Spleen (tissue), 11 donors: ENCODE results near the gene ITGB5. TPM values are rescaled to one million over a fixed set of nuclear protein-coding genes. Genes with fewer than 3 reads are reported as not detected.

ENCODE experiments used
- DNase-seq: peaks from one replicate; pipeline ENCODE4 v3.0.0-alpha.2; 2020
- H3K27ac ChIP-seq, 8 donors: fragments of 200-600 bp; sonication (generic) in 7 of 8; 1 replicate in 4 of 8; 2 replicates in 4 of 8; pipeline versions ENCODE4 v1.5.0 to v1.8.0; 2016 to 2021; ENCODE audit warnings: inconsistent platforms in 4 of 8, mild to moderate bottlenecking in 4 of 8, moderate library complexity in 1 of 8
- H3K27me3 ChIP-seq, 7 donors: fragments of 200-600 bp; sonication (generic) in 6 of 7; replicated peaks in 1 of 7; 1 replicate in 4 of 7; 2 replicates in 3 of 7; pipeline versions ENCODE4 v1.5.0 to v1.8.0; 2016 to 2021; ENCODE audit warnings: inconsistent platforms in 3 of 7, mild to moderate bottlenecking in 1 of 7
- H3K36me3 ChIP-seq, 6 donors: fragments of 200-600 bp; sonication (generic) in 5 of 6; 1 replicate in 4 of 6; 2 replicates in 2 of 6; pipeline versions ENCODE4 v1.5.0 to v1.8.0; 2016 to 2021; ENCODE audit warnings: inconsistent platforms in 2 of 6
- H3K4me1 ChIP-seq, 6 donors: fragments of 200-600 bp; sonication (generic) in 5 of 6; 1 replicate in 3 of 6; 2 replicates in 3 of 6; pipeline versions ENCODE4 v1.5.0 to v1.8.0; 2016 to 2021; ENCODE audit warnings: inconsistent platforms in 3 of 6
- H3K4me3 ChIP-seq, 8 donors: fragments of 200-600 bp; sonication (generic) in 7 of 8; 1 replicate in 4 of 8; 2 replicates in 4 of 8; pipeline versions ENCODE4 v1.5.0 to v1.8.0; 2016 to 2021; ENCODE audit warnings: inconsistent platforms in 4 of 8, mild to moderate bottlenecking in 4 of 8, moderate library complexity in 2 of 8
- H3K9me3 ChIP-seq, 8 donors: fragments of 200-600 bp; sonication (generic) in 7 of 8; 1 replicate in 4 of 8; 2 replicates in 4 of 8; pipeline versions ENCODE4 v1.5.0 to v1.8.0; 2016 to 2021; ENCODE audit warnings: inconsistent platforms in 4 of 8
- POLR2A ChIP-seq, 3 donors: fragments of 450-650 bp; IDR thresholded peaks; one replicate each; pipeline ENCODE4 v1.5.1; 2017; ENCODE audit warnings: antibody characterized with exemption in 3 of 3, mild to moderate bottlenecking in 1 of 3
- POLR2AphosphoS5 ChIP-seq, 3 donors: sonication (generic); formaldehyde crosslinking; IDR thresholded peaks; one replicate each; pipeline ENCODE4 v1.5.1; 2017; ENCODE audit warnings: antibody characterized with exemption in 3 of 3
- WGBS, 5 donors: extraction: QIAGEN DNeasy Blood & Tissue Kit in 3 of 5; methylation state at CpG; one replicate each; pipeline versions ENCODE4 v1.1.5 to v1.1.7; 2013 to 2018; 5-methylcytosine and 5-hydroxymethylcytosine counted together
- intact Hi-C: fragments of 100-400 bp; cut with DNase I; formaldehyde crosslinking; loops from one replicate; pipeline ENCODE4 v1.15.0; 2023; ENCODE audit warnings: low total_unique reads
- polyA plus RNA-seq, 3 donors: library from polyadenylated mRNA; stranded (reverse); fragments of 200-250 nt; gene quantifications; one replicate each; pipeline ENCODE4 v1.2.1, GENCODE V29; 2013
- total RNA-seq, 7 donors: library from RNA; depleted of rRNA in 3 of 7; stranded (reverse); fragments of >200 nt in 3 of 7; fragmentation: NEBNext Ultra II Directional in 4 of 7; extraction: Animal tissue kit (Norgen Biotek cat#: 25700) in 4 of 7; gene quantifications; one replicate each; pipeline versions ENCODE4 v1.1.0 to v1.2.1, GENCODE V29; 2016 to 2021
- TF ChIP-seq, protein P1 (sequence below), 11 experiments: fragments of 200-600 bp in 7 of 11; fragments of 450-650 bp in 4 of 11; sonication (generic) in 4 of 11; IDR thresholded peaks in 8 of 11; conservative IDR thresholded peaks in 3 of 11; 1 replicate in 7 of 11; 2 replicates in 4 of 11; pipeline versions ENCODE4 v1.4.0 to v1.8.0; 2016 to 2021; ENCODE audit warnings: antibody characterized with exemption in 11 of 11, inconsistent platforms in 4 of 11, mild to moderate bottlenecking in 1 of 11
- donor health status: healthy with polysubstance abuse.
- donor health status: DM: no; HTN: no; CAD: no; lungs with moderate emphysema.
- donor health status: DM: no; HTN: no; CAD: no.
- donor health status: Bipolar disorder and iron deficiency.
- donor health status: healthy.
- donor health status: DM: no; HTN: no; CAD: no.
- donor health status: DM: yes; HTN: yes; CAD: no.

The ITGB5 gene
- total and polyA plus RNA-seq, 10 donors, result 7.4 to 227 (median 108) TPM

DNA sequence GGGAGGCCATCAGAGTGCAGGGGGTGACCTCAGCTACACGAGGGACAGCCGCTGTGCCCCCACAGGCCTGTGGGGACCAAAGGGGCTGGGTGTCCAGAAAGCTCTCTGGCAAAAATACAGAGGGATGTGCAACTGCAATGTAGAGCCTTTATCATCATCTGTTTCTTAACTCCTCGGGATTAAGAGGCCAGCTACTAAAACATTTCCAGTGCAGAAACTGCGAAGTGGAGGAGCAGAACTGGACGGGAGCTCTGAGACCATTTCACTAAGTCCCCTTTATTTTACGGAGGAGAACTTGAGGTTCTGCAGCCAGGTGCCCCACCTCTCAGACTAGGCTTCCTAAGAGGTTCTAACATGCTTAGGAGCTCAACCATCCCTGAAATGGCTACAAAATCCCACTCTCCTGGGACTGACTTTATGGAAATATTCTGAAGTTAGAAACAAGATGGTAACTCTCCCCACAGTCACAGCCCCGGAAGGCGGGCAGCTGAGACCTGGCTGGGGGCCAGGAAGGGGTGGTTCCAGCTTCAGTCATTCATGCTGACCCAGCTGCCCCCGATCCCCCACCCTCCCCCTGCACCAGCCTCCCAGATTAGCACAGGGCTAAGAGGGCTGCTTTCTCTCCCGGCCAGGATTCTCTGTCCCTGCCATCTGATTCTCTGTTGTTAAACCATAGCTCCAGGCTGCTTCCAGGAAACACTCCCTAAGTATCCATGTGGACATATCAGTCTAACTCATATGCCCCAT is 116.7 kb downstream of the ITGB5 start:
- peak overlapping the region in 4 of 8 donors; percentile 9 to 70 (median 39) for H3K27ac ChIP-seq

DNA sequence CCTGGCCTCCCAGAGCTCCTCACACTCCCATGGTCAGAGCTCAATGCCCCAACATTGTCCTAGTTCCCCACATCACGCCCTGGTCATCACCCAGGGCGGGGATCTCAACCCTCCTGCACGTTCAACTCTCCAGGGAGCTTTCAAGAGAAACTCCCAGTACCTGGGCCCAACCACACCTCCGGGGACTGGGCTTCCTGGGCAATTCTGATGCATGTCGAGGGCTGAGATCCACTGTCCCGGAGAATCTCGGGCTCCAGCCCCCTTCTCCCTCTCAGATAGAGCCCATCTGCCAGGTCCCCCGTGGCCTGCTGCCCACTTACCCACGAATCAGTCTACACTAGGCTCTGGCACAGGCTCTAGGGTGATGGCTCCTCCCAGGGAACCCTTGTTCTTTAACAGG is 117.7 kb downstream of the ITGB5 start:
- no peak for TF ChIP-seq POLR2A (IDR thresholded peaks at IDR 0.05)
- TF ChIP-seq, protein P1, sequence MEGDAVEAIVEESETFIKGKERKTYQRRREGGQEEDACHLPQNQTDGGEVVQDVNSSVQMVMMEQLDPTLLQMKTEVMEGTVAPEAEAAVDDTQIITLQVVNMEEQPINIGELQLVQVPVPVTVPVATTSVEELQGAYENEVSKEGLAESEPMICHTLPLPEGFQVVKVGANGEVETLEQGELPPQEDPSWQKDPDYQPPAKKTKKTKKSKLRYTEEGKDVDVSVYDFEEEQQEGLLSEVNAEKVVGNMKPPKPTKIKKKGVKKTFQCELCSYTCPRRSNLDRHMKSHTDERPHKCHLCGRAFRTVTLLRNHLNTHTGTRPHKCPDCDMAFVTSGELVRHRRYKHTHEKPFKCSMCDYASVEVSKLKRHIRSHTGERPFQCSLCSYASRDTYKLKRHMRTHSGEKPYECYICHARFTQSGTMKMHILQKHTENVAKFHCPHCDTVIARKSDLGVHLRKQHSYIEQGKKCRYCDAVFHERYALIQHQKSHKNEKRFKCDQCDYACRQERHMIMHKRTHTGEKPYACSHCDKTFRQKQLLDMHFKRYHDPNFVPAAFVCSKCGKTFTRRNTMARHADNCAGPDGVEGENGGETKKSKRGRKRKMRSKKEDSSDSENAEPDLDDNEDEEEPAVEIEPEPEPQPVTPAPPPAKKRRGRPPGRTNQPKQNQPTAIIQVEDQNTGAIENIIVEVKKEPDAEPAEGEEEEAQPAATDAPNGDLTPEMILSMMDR (IDR thresholded peaks at IDR 0.05 in 8 of 11, conservative IDR thresholded peaks at IDR 0.05 in 3 of 11), result no peak
- TF ChIP-seq POLR2AphosphoS5 (IDR thresholded peaks at IDR 0.05), result no peak
- H3K27me3 ChIP-seq, result peaks cover 0 to 11% (median 0%) of the 10 kb centered on the region in 7 donors
- no peak overlapping the region for H3K4me3 ChIP-seq
- no peaks in the 10 kb centered on the region for H3K9me3 ChIP-seq
- intact Hi-C loops, result no loop called here
- DNase-seq, result peak; percentile 45
- peaks cover 0 to 46% (median 7%) of the 10 kb centered on the region in 6 donors for H3K36me3 ChIP-seq
- H3K4me1 ChIP-seq, result peaks cover 11 to 46% (median 30%) of the 10 kb centered on the region in 6 donors
- H3K27ac ChIP-seq, result no peak overlapping the region
- 68 to 90% (median 84%) methylated on average over 8 to 9 of the region's 9 CpGs for WGBS, 5 donors

More for the DNA sequence above, 116.7 kb downstream of the ITGB5 start:
- Histone ChIP-seq H3K4me1 (peaks cover 11 to 53% (median 30%) of the 10 kb centered on the region in 6 donors), H3K9me3 (no peaks in the 10 kb centered on the region), H3K27me3 (peaks cover 0 to 11% (median 0%) of the 10 kb centered on the region in 7 donors), H3K36me3 (peaks cover 0 to 36% (median 5%) of the 10 kb centered on the region in 6 donors), H3K4me3 (no peak overlapping the region)
- intact Hi-C loops, result no loop called here
- TF ChIP-seq POLR2A (IDR thresholded peaks at IDR 0.05) (no peak), POLR2AphosphoS5 (IDR thresholded peaks at IDR 0.05) (no peak)
- TF ChIP-seq, protein P1 (IDR thresholded peaks at IDR 0.05 in 8 of 11, conservative IDR thresholded peaks at IDR 0.05 in 3 of 11), result no peak
- DNase-seq, result peak; percentile 68
- 69 to 83% (median 73%) methylated on average over 8 to 10 of the region's 10 CpGs for WGBS, 5 donors

DNA sequence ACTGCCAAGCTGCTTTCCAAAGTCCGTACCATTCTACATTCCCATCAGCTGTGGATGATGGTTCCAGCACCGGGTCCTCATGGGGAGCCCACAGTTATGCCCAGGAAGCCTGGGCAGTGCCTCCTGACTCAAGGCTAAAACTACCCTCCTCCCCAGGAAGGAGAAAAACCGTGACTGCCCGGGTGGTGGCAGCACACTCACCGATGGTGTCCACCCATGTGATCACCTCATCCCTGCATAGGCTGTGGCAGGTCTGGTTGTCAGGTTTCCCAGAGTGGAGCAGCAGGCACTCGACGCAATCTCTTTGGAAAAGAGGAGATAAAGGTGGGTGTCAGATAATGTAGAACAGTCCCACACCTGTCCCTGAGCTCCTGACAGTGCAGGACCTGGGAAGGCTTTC is 118.4 kb downstream of the ITGB5 start:
- H3K27me3 ChIP-seq, result peaks cover 0 to 11% (median 0%) of the 10 kb centered on the region in 7 donors
- WGBS, 5 donors, result 59 to 82% (median 71%) methylated on average over 2 to 7 of the region's 7 CpGs
- intact Hi-C loops, result no loop called here
- H3K4me3 ChIP-seq, result no peak overlapping the region
- no peak overlapping the region for H3K27ac ChIP-seq
- TF ChIP-seq POLR2AphosphoS5 (IDR thresholded peaks at IDR 0.05), result no peak
- TF ChIP-seq, protein P1 (IDR thresholded peaks at IDR 0.05 in 8 of 11, conservative IDR thresholded peaks at IDR 0.05 in 3 of 11), result peak in 3 of 11 experiments; percentile 16 to 26 (median 25)
- no peaks in the 10 kb centered on the region for H3K9me3 ChIP-seq
- DNase-seq, result peak; percentile 59
- H3K4me1 ChIP-seq, result peaks cover 11 to 40% (median 28%) of the 10 kb centered on the region in 6 donors
- peaks cover 0 to 53% (median 9%) of the 10 kb centered on the region in 6 donors for H3K36me3 ChIP-seq

DNA sequence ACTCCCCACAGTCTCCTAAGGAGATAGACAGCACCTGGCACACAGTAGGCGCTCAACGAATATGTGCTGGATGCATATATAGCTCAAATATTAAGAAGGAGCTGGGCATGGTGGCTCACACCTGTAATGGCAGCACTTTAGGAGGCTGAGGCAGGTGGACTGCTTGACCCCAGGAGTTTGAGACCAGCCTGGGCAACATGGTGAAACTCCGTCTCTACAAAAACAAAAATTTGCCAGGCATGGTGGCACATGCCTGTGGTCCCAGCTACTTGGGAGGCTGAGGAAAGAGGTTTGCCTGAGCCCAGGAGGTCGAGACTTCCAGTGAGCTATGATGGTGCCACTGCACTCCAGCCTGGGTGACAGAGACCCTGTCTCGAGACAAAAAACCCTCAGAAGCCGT is 119.5 kb downstream of the ITGB5 start:
- peak; percentile 51 for DNase-seq
- Histone ChIP-seq H3K9me3 (no peaks in the 10 kb centered on the region), H3K4me3 (no peak overlapping the region), H3K27me3 (peaks cover 0 to 6% (median 0%) of the 10 kb centered on the region in 7 donors), H3K36me3 (peaks cover 0 to 58% (median 17%) of the 10 kb centered on the region in 6 donors), H3K27ac (peak overlapping the region in 1 of 8 donors; percentile 2), H3K4me1 (peaks cover 7 to 29% (median 18%) of the 10 kb centered on the region in 6 donors)
- WGBS, 5 donors, result 84 to 93% (median 91%) methylated on average over 6 of the region's 6 CpGs
- intact Hi-C loops, result no loop called here
- TF ChIP-seq POLR2A (IDR thresholded peaks at IDR 0.05) (no peak), POLR2AphosphoS5 (IDR thresholded peaks at IDR 0.05) (no peak)
- TF ChIP-seq, protein P1 (IDR thresholded peaks at IDR 0.05 in 8 of 11, conservative IDR thresholded peaks at IDR 0.05 in 3 of 11), result no peak
